GM12801 (cell line): Measurements from ENCODE around the gene XRCC5.

Experiments
- TF ChIP-seq, protein P1 (sequence below): IDR thresholded peaks from one replicate; pipeline ENCODE4 v1.5.1; 2011; ENCODE audit warnings: control low read depth; ENCODE audit not compliant: insufficient read length; ENCODE audit errors: extremely low read depth

XRCC5 gene

DNA sequence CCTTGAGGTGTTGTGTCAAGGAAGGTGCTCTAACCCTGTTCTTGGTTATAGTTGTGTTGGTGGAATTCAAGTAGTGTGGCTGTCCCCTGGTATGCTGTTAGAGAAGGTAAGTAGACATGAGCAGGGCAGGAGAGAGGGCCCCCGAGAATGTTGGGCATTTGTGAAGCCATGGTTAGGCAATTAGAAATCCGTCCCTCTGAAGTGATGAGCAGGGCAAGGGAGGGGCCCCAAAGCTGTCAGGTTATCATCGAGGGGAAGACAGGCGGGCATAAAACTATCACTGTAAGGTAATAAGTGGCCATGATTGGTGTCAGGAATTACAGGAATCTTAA is 5.2 kb downstream of the XRCC5 start:
- TF ChIP-seq, protein P1, sequence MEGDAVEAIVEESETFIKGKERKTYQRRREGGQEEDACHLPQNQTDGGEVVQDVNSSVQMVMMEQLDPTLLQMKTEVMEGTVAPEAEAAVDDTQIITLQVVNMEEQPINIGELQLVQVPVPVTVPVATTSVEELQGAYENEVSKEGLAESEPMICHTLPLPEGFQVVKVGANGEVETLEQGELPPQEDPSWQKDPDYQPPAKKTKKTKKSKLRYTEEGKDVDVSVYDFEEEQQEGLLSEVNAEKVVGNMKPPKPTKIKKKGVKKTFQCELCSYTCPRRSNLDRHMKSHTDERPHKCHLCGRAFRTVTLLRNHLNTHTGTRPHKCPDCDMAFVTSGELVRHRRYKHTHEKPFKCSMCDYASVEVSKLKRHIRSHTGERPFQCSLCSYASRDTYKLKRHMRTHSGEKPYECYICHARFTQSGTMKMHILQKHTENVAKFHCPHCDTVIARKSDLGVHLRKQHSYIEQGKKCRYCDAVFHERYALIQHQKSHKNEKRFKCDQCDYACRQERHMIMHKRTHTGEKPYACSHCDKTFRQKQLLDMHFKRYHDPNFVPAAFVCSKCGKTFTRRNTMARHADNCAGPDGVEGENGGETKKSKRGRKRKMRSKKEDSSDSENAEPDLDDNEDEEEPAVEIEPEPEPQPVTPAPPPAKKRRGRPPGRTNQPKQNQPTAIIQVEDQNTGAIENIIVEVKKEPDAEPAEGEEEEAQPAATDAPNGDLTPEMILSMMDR, result no peak

DNA sequence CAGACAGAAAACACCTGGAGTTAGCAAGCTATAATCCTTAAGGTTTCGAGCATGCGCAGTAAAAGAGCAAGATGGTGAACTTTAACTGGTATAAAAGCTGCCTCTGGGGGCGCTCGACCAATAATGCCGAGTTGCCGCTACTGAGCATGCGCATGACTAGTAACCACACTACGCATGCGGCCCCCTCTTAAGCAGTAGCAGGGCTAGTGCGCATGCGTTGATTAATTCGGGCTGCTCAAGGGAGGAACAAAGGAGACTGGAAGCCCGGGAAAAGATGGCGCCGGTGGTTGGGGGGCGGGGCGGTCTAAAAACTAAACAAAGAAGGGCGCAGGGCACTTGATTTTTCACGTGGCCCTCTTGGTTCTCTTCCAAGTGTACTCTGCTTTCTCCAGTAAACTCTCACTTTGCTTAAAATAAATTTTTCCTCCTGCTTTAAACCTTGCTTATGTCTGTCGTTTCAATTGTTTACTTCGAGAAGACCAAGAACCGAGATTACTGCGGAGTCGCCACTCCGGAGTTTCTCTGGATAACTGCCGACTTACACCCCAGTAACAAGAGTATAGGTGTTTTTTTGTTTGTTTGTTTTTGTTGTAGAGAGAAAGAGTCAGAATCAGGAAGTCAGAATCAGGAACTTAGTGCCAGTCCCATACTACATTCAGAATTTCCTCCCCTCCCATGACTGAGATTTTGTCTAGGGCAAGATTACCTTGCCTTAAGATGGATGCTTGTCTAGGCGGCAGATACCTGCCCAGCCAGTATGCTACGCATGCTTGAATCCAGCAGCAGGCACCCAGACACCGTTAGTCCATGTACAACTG is 5.8 kb downstream of the XRCC5 start:
- TF ChIP-seq, protein P1, result no peak

DNA sequence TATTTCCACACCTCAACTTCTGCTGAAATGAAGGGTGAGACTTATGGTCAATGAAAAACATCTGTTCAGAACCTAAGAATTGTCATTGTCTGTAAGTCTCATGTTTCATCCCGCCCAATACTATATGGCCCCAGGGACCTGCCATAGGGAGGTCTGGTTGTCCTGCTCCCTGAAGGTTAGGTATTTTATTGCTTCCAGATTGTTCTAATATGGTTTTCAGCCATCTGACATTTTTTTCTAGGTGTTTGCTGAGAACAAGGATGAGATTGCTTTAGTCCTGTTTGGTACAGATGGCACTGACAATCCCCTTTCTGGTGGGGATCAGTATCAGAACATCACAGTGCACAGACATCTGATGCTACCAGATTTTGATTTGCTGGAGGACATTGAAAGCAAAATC is 7.3 kb downstream of the XRCC5 start:
- TF ChIP-seq, protein P1, result no peak

DNA sequence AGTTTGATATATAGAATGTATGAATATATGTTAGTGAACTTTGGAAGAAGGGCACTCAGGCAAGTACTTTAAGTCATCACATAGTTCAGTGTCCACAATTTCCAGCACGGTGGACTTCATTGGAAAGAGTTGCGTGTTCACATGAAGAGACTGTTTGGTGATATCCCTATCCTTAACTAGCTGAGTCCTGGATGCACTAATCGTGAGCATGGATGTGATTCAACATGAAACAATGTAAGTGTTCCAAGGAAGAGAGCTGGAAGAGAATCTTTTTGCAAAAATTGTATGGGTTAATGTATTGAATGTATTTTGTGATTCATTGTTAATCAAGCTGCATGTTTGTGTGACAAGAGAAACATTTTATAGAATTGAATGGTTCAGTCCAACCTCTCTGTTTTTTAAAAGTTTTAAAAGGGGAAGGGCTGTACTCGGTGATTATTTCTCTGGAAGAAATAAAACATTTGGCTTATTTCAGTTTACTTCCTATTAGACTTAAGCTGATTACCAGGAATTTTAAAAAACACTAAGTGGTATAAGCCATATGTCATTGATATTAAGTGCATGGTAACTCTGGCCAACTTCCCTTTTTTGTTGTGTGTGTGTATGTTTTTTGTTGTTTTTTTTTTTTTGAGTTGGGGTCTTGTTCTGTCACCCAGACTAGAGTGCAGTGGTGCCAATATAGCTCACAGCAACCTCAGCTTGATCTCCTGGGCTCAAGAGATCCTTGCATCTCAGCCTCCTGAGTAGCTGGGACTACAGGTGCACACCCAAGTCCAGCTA is 8.6 kb downstream of the XRCC5 start:
- TF ChIP-seq, protein P1, result no peak

DNA sequence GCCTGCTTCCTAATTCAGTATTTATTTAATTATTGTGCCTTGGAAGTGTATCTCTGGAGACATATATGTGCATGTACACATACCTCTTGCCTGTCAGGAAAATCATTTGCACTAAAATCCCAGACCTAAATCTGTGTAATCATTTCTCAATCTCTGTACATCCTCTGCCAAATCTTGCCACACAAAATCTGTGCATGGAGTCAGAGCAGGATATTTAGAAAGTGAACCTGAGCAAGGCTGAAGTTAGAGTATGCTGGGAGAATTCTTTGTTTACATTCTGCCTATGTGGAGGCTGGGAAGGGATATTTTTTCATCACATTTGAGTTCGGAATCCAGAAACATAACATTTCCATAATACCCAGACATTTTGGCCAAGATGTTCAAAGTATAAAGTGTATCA is 9.3 kb downstream of the XRCC5 start:
- TF ChIP-seq, protein P1, result no peak

DNA sequence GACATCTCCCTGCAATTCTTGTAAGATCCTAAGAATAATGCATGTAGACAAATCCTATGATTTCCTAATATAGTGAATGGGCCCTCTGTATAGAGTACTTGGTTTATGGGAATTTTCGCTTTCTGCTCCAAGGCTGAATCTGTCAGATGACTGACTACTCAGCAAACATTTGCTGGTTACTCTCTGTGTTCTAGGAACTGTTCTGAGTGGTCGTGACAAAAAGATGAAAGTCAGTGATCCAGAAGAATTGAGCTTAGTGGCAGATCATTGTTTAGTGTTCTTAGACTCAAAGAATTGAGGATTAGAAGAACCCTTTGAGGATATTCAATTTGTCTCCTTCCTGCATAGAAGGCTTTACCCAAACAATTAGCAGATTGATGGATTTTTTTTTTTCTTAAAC is 10.0 kb downstream of the XRCC5 start:
- TF ChIP-seq, protein P1, result no peak

DNA sequence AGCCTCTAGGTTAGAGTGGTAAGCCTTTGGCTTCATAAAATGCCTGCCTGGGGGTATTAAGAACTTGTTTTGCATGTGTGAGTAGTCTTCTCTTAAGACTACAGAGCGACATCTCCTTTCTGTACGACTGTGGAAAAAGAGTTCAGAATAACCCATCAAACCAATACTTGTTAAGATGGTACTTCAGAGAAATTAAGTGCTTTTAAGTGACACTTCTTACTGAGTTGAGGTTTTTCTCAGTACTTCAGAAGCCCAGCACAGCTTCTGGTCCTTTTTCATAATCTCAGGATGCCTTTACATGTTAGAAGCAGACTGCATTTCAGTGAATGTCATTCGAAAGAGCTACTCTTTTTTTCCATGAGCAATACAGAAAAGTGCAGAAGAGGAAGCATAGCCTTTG is 10.8 kb downstream of the XRCC5 start:
- TF ChIP-seq, protein P1, result no peak
